KMS-11 (cell line): ENCODE results near the gene PGM3.

Experiments used
- H2AFZ ChIP-seq: fragments of 200-600 bp; sonication (generic); 2 replicates; pipeline ENCODE4 v1.6.1; 2016; ENCODE audit warnings: antibody characterized with exemption, mixed run types, low read depth
- H3K27ac ChIP-seq: fragments of 200-600 bp; sonication (generic); 2 replicates; pipeline ENCODE4 v1.6.1; 2016; ENCODE audit warnings: mild to moderate bottlenecking, mixed run types
- H3K27me3 ChIP-seq: fragments of 200-600 bp; sonication (generic); 2 replicates; pipeline ENCODE4 v1.6.1; 2017; ENCODE audit warnings: mild to moderate bottlenecking, low read depth, mixed run types, moderate library complexity; ENCODE audit not compliant: insufficient read depth
- H3K36me3 ChIP-seq: fragments of 200-600 bp; sonication (generic); 2 replicates; pipeline ENCODE4 v1.6.1; 2017; ENCODE audit warnings: mild to moderate bottlenecking, mixed run types; ENCODE audit not compliant: insufficient read depth
- H3K4me1 ChIP-seq: fragments of 200-600 bp; sonication (generic); 2 replicates; pipeline ENCODE4 v1.6.1; 2016; ENCODE audit warnings: mild to moderate bottlenecking, low read depth, mixed run types; ENCODE audit not compliant: poor library complexity, severe bottlenecking
- H3K4me2 ChIP-seq: fragments of 200-600 bp; sonication (generic); 2 replicates; pipeline ENCODE4 v1.7.0; 2016; ENCODE audit warnings: mild to moderate bottlenecking, mixed run types
- H3K4me3 ChIP-seq: fragments of 200-600 bp; sonication (generic); IDR thresholded peaks from 2 replicates; pipeline ENCODE4 v1.6.1; 2017; ENCODE audit warnings: low read depth, low read length, mixed read lengths; ENCODE audit not compliant: insufficient read depth
- H3K79me2 ChIP-seq: fragments of 200-600 bp; sonication (generic); 2 replicates; pipeline ENCODE4 v1.6.1; 2016; ENCODE audit warnings: low read depth, mixed run types; ENCODE audit not compliant: insufficient read depth
- H3K9ac ChIP-seq: fragments of 200-600 bp; sonication (generic); 2 replicates; pipeline ENCODE4 v1.6.1; 2016; ENCODE audit warnings: mild to moderate bottlenecking, mixed run types
- H4K20me1 ChIP-seq: fragments of 200-600 bp; sonication (generic); 2 replicates; pipeline ENCODE4 v1.6.1; 2016; ENCODE audit warnings: mild to moderate bottlenecking, mixed run types; ENCODE audit not compliant: insufficient read depth
- TF ChIP-seq, protein P1 (sequence below): fragments of 200-600 bp; sonication (generic); conservative IDR thresholded peaks from 2 replicates; pipeline ENCODE4 v1.6.1; 2017; ENCODE audit warnings: low read depth, mild to moderate bottlenecking, antibody characterized with exemption, low read length, moderate library complexity, mixed read lengths

The PGM3 gene, protein sequence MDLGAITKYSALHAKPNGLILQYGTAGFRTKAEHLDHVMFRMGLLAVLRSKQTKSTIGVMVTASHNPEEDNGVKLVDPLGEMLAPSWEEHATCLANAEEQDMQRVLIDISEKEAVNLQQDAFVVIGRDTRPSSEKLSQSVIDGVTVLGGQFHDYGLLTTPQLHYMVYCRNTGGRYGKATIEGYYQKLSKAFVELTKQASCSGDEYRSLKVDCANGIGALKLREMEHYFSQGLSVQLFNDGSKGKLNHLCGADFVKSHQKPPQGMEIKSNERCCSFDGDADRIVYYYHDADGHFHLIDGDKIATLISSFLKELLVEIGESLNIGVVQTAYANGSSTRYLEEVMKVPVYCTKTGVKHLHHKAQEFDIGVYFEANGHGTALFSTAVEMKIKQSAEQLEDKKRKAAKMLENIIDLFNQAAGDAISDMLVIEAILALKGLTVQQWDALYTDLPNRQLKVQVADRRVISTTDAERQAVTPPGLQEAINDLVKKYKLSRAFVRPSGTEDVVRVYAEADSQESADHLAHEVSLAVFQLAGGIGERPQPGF

DNA sequence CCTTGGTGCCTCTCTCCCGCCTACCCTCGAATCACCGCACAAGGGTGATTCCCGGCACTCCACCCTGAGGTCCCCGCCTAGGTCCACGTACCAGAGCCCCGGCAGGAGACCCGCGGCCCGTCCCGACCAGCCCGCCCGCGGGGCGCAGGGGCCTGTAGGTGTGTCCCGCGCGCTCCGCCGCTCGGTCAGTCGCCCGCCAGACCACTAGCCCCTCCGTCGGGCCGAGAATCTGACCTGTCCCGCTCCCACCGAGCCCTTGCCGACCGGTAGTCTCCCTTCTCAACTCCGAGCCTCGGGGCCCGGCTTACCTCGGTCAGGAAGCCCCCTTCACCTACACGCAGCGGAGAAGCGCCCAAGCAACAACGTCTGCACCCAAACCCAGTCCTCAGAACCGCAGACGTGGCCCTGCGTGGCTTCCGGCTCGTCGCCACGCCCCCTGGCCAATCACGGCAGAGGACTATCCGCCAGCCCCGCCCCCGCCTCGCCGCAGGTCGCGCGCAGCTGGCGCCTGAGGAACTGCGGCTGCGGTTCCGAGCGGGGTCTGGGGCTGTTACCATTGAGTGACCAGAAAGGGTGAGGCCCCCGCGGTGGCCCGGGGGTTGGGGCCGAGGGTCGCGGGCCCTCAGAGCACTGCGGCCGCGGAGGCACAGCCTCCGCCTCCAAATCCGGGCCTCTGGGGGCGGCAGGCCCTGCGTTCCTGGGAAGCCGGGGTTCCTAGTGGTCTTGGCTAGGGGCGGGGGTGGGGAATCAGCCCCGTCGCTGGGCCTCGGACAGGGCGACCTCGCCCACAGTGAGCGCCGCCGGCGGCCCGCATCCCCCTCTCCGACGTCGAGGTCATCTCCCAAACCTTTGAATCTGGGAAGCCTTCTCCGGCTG lies at the start of gene PGM3, which contains the start of gene RWDD2A:
PGM3 (minus strand) TSS at position 395 of the 876 bp plus-strand sequence. CDS start 2,253 bp downstream, outside the sequence.
RWDD2A (plus strand) TSS at position 487 of the 876 bp plus-strand sequence. CDS start 1,095 bp downstream, outside the sequence.
- Histone ChIP-seq H3K27me3 (no peaks in the 10 kb centered on the region), H2AFZ (peak within 1 kb of the TSS; percentile 71), H3K9ac (peak within 1 kb of the TSS; percentile 51; the same call in 1 of the 2 replicates), H3K4me1 (peaks cover 5% of the 10 kb centered on the region), H3K27ac (no peak within 1 kb of the TSS), H3K36me3 (no peaks in the 10 kb centered on the region), H3K4me3 (no peak within 1 kb of the TSS), H3K4me2 (peak within 1 kb of the TSS; percentile 71), H3K79me2 (no peaks in the 10 kb centered on the region), H4K20me1 (no peaks in the 10 kb centered on the region)
- TF ChIP-seq, protein P1, sequence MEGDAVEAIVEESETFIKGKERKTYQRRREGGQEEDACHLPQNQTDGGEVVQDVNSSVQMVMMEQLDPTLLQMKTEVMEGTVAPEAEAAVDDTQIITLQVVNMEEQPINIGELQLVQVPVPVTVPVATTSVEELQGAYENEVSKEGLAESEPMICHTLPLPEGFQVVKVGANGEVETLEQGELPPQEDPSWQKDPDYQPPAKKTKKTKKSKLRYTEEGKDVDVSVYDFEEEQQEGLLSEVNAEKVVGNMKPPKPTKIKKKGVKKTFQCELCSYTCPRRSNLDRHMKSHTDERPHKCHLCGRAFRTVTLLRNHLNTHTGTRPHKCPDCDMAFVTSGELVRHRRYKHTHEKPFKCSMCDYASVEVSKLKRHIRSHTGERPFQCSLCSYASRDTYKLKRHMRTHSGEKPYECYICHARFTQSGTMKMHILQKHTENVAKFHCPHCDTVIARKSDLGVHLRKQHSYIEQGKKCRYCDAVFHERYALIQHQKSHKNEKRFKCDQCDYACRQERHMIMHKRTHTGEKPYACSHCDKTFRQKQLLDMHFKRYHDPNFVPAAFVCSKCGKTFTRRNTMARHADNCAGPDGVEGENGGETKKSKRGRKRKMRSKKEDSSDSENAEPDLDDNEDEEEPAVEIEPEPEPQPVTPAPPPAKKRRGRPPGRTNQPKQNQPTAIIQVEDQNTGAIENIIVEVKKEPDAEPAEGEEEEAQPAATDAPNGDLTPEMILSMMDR = no peak

DNA sequence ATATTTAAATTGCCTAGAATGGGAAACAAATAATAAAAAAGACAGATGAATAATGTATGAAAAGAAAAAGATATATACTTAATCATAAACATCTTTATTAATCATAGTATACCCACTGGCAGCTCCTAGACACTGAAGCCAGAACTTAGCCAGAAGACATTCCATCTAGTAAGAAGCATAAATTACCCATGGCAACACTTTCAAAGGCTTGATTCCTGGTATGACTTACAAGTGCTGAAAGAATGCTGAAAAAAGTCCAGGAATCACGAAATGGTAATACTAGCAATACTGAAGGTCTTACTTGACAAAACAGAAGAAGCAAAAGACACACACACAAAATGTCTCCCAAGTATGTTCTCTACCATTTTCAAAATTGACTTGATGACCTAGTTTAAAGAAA lies 38.1 kb upstream of the PGM3 start:
- Histone ChIP-seq H2AFZ (no peak overlapping the region), H3K4me3 (no peak overlapping the region), H3K27me3 (no peaks in the 10 kb centered on the region), H4K20me1 (no peaks in the 10 kb centered on the region), H3K4me2 (no peak overlapping the region), H3K79me2 (no peaks in the 10 kb centered on the region), H3K36me3 (no peaks in the 10 kb centered on the region), H3K27ac (no peak overlapping the region), H3K9ac (no peak overlapping the region), H3K4me1 (no peaks in the 10 kb centered on the region)
- TF ChIP-seq, protein P1 = no peak

DNA sequence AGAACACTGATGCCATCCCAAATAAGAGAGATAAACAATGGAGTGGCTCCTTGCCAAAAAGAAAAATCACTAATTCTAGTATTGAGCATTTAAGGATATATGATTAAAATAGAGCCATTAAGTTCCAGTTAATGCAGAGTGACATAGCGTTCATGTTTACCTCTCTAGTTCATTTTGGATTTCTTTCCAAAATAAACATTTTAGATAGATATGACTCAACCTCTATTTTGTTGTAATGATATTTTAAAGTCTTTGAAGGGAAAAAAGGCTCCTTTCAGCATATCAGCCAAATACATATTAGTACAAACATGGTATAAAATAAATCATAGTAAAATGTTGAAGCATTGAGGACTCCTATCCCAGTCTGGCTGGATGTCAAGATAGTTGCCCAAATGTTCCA lies 33.5 kb upstream of the PGM3 start:
- H3K36me3 ChIP-seq = no peaks in the 10 kb centered on the region
- H3K4me3 ChIP-seq = no peak overlapping the region
- no peaks in the 10 kb centered on the region for H4K20me1 ChIP-seq
- no peaks in the 10 kb centered on the region for H3K4me1 ChIP-seq
- H2AFZ ChIP-seq = no peak overlapping the region
- H3K27ac ChIP-seq = no peak overlapping the region
- TF ChIP-seq, protein P1 = no peak
- H3K9ac ChIP-seq = no peak overlapping the region
- H3K27me3 ChIP-seq = no peaks in the 10 kb centered on the region
- H3K4me2 ChIP-seq = no peak overlapping the region
- H3K79me2 ChIP-seq = no peaks in the 10 kb centered on the region

DNA sequence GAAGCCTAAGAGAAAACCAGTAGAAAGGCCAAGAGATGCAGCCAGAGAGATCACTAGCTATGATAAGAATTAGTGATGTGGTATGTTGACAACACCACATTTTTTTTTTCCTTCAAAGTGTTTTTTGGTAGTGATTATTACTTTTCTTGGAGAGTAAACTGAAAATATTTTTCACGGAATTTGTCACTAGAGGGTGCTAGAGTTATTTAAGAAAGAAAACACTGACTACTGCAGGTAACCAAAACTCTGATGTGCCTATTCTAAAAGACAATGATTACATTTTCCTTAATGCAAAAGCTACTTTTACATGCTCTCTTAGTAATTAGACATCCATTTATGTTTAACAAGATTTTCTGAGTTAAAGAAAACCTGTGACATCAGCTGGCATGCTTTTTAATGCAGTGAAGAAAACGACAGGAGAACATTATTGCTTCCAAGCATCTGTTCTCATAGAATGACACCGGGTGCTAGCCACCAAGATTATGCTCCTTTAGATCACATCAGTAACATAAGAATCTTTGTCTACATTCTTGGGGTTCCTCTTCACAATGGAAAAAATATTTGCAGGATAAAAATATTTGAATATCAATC lies 28.9 kb upstream of the PGM3 start:
- TF ChIP-seq, protein P1 = peak; percentile 54
- Histone ChIP-seq H3K9ac (no peak overlapping the region), H3K4me2 (no peak overlapping the region), H3K4me1 (no peaks in the 10 kb centered on the region), H3K79me2 (no peaks in the 10 kb centered on the region), H4K20me1 (no peaks in the 10 kb centered on the region), H3K27ac (no peak overlapping the region), H3K27me3 (no peaks in the 10 kb centered on the region), H2AFZ (no peak overlapping the region), H3K36me3 (no peaks in the 10 kb centered on the region), H3K4me3 (no peak overlapping the region)
